HG02852 (cell line): ENCODE results near the gene HNRNPH3.
"Not testable (repeated sequence)": the region's sequence is repeated elsewhere in the genome, so short reads cannot be mapped to it uniquely, and the experiment has no call there.

Experiments used
- ATAC-seq: cut with Tn5 transposase; IDR thresholded peaks from one replicate; pipeline ENCODE4 v1.9.1; 2021; ENCODE audit warnings: mild to moderate bottlenecking, moderate library complexity; ENCODE audit not compliant: unreplicated experiment

HNRNPH3 gene, protein sequence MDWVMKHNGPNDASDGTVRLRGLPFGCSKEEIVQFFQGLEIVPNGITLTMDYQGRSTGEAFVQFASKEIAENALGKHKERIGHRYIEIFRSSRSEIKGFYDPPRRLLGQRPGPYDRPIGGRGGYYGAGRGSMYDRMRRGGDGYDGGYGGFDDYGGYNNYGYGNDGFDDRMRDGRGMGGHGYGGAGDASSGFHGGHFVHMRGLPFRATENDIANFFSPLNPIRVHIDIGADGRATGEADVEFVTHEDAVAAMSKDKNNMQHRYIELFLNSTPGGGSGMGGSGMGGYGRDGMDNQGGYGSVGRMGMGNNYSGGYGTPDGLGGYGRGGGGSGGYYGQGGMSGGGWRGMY

DNA sequence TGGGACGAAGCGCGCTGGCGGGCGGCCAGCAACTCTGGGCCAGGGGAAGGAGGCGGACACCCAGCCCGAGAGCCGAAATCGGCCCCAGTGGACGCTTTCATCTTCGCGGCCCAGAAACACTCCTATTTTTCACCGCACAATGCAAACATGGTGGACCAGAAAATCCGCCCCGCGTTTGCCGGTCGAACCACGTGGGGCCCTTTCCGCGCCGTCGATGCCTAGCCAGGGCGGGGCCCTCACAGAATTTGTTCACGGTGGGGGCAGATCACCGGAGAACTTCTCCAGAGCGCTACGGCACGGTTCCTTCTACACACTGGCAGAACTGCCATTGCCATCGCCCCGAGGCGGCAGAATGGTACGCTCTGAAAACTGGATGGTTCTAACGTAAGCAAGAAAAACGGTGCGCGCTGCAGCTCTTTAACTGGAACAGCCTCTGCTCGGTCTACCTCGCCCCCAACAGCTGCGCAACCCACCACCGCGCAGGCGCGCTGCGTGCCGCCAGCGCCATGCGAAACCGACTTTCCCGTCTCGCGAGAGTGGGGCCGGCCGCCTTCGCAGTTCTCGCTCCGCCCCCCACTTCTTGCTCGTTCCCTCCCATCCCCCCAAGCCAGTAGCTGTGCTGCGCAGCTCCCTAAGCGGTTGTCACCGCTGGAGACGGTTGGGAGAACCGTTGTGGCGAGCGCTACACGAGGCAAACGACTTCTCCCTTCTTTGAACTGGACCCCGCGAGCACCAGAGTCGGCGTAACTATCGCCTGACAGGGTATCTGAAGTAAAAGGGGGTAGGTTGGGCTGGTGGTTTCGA is at the start of gene HNRNPH3:
Gene HNRNPH3 (plus strand): TSS at position 610 of the 804 bp plus-strand sequence. CDS start 5,158 bp downstream, outside the sequence.
- ATAC-seq: peak; percentile 69

DNA sequence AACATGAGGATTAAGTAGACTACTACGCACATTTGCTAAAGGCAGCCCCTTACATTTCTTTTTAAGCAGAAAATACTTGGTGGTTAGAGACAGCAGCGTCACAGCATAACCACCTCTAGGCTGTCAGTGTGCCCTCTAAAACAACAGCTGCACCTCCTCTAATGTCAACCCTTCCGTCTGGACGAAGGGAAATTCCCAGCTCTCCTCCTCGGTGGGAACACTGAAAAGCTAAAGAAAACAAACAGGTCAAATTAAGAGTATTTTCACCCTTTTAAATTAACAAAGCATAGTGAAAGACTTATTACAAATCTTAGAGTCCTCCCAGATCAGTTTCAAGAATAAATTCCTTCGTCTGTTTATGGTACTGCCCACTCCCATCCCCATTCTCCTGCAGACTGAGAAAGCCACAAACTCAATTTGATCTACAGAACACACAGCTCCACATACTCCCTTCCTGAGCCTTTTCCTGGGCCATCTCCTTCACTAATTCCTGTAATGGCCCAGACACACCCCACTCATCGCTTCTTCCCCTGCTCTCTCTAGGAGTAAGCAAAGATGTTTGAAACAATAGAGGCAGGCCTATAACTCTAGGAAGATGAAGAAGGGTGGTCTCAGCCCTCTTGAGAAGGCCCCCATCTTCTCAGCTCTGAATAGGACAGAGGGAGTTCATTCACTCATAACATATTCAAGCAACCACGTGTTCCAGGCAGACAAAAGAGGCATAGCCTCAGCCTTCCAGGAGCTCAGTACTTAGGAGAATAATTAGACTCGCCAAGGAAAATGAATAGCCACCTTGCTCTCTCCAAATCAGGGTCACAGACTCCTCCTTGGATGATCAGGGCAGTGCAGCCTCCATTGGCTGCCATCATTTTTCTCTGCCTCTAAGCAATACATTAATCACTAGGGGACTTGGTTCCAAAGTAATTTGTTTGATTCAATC is 47.5 kb upstream of the HNRNPH3 start:
- ATAC-seq: no peak

DNA sequence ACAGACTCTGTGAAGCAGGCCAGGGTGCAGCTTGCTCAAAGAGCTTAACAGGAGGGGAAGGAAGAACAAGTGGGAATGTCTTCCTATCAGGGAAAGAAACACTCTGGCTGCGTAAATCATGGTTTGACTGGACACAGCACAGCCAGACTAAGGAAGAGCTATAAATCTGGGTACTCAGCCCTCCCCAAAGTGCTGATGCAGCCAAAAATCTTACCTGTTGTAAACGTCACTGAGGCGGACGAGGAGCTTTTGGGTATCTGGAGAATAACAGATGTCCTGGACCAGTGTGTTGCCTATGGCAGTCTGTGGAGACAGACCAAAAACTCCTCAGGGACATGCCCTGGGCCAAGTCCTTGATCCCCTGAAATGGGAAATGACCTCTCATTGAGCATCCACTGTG is 43.1 kb upstream of the HNRNPH3 start:
- no peak for ATAC-seq

DNA sequence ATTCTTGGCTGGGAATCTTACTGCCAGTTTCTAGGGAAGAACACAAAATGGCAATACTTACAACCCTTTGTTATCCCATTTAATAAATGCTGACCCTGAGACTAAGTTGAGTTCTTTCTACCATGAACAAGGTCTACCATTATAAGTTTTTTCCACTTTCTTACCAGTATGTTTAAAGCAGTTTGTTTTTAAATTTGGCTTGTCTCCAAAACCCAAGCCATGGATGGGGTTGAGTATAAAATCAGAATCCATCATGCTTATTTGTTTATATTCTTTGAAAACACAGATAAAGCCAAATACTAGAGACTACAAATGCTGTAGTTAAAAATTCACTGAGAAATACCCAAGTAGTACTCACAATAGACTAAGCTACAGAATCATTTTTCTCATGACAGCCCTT is 41.1 kb upstream of the HNRNPH3 start:
- ATAC-seq: no peak

DNA sequence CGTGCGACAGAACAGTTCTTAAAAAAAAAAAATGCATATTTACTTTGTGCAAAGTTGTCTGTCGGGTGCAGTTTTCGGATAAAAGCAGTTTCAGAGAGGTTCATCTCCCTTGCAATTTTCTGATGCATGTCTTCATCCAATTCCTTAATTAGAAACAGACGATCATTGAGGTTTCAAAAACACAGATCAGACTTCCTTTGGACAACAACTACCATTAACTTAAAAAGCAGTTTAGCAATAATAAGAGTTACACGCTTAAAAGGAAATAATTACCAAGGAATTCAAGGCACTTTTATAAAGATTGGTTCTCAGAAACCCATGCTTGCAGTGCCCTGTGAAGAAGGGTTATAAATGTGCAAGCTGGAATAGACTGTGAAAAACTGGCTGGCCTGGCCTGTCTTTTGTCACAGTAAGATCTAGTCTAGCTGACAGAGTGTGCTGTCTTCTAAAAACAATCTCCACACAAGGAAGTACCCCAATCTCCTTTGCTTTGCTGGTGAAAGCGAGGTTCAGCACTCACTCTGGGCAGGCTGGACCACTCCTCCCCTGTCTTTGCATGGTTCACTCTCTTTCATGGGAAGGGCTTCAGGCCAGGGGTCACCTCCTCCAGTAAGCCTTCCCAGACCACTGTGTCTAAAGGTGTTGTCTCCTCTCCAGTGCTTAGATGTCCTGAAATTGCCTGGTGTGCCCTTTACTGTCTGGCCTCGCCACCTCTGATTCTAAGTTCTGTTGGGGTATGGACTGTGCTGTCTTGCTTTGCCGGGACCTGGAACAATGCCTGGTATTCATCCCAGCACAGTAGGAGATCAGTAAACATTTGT is 34.8 kb upstream of the HNRNPH3 start:
- ATAC-seq: no peak

DNA sequence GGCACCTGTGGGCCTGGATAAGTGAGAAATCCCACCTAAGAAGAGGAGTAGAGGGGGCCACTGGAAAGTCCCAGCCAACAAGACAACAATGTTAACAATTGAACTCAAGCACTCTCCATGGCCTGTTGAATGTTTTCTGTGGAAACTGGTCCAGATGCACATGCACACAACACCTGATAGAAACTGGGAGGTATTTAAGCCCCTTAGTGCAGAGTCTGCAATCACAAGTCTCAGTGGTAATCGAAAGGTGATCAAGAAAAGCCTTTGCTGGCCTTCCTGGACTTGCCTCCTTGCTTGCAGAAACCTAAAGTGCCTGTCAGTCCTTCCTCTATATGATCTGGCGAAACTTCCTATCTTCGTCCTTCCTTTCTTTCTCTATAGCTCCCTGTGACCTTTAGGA is 30.6 kb upstream of the HNRNPH3 start:
- no peak for ATAC-seq

DNA sequence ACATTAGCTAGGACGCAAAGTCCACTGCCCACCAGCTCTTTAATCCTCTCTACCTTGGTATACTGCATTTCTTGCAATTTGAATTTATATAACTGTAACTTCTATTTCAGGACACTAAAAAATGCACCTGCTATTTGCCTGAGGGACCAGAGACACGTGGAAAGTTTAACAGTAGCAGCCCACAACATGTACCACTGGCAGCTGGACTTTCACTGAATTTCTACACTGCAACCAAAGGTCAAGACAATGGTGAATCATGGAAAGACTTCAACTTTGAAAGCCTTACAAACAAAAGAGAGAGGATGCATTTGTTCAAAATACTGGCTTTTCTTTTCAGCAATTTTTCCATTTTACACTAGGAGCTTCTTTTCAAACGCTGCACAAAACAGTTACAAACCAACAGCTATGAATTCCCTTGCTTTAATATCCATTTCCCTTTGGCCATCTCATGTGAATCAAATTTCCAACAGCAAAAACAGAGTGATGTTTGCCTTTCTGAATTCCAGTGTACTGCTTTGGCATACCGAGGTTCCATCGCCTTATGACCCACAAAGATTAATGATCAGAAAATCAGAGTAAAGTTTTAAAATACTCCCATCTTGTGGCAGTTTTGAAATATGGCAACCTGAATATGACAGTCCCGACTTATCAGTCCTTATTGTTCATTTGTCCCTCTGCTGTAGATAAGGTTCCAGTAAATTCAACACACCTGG is 29.9 kb upstream of the HNRNPH3 start:
- ATAC-seq: no peak

DNA sequence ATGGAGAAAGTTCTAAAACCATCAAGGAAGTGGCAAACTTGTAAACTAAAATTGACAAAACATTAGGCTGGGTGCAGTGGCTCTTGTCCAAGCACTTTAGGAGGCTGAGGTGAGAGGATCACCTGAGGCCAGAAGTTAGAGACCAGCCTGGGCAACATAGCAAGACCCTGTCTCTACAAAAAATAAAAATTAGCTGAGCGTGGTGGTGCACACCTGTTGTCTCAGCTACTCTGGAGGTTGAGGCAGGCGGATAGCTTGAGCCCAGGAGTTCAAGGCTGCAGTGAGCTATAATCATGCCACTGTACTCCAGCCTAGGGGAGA is 29.4 kb upstream of the HNRNPH3 start:
- ATAC-seq: no peak

DNA sequence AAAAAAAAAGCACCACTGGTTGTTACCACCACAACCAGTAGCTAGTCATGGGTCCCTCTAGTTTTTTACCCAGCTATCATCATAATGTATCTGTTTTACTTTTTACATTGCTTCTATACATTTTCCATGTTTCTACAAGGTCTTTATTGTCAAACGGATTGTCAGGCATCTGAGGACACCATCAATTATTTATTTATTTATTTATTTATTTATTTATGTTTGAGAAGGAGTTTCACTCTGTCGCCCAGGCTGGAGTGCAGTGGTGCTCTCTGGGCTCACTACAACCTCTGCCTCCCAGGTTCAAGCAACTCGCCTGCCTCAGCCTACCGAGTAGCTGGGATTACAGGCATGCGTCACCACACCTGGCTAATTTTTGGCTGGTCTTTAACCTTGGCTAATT is 29.0 kb upstream of the HNRNPH3 start:
- no peak for ATAC-seq

DNA sequence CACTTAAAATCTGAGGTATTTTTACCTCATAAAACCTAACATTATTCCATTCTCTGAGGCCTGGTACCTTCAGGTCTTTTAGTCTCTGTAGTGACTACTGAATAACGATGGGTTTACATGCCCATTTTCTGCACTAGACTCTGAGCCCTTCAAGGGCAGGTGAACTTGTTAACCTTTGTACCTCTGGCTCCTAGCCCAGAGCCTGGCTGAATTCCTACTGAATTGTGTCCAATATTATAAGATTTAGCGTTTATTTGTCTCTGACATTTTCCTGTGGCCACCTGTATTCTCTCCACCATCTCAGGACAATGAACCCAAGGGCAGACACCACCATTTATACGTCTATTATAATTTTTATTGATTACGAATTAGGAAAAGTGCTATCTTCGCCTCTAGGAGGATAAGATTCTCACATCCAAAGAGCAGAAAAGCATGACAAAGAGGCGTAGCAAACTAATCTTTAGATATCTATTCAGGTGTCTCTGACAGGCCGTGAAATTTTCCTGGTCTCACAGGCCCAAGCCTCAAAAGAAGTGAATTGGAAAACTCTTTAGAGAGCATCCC is 27.9 kb upstream of the HNRNPH3 start:
- no peak for ATAC-seq

DNA sequence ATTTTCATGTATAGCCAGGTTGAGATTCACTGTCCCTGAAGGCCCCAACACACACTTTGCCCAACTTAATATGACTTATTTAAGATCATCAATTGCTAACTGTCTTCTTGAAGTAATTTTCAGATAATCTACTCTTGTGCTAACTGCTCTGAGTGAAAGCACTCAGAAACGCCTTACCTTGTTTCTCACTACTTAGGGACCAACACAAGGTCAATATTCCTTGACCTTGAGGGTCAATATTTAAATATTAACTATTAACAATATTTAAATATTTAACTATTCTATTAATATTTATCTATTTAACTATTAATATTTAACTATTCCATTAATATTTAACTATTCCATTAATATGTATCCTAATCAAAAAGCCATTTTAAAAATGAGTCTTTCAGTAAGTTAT is 26.0 kb upstream of the HNRNPH3 start:
- no peak for ATAC-seq

DNA sequence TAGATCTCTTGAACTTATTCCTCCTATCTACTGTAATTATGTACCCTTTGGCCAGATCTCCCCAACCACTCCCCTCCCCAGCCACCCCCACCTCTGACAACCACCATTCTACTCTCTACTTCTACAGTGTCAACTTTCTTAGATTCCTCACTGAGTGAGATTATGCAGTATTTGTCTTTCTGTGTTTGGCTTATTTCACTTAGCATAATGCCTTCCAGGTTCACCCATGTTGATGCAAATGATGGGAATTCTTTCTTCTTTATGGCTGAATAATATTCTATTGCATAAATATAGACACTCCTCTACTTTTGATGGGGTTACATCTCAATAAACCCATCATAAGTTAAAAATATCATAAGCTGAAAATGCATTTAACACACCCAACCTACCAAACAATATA is 21.3 kb upstream of the HNRNPH3 start:
- no peak for ATAC-seq

DNA sequence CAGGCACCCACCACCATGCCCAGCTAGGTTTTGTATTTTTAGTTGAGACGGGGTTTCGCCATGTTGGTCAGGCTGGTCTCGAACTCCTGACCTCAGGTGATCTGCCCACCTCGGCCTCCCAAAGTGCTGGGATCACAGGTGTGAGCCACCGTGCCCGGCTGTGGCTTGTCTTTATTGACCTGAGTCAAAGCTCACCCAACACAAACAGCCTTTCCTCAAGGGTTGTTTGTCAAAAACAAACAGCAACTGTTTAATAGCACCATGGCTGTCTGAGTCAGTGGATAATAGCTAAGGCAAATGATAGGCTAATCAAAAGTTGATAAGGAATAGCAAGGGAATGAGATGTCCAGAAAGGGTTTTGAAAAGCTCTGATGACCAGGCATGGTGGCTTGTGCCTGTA is 16.9 kb upstream of the HNRNPH3 start:
- not testable (repeated sequence) for ATAC-seq

DNA sequence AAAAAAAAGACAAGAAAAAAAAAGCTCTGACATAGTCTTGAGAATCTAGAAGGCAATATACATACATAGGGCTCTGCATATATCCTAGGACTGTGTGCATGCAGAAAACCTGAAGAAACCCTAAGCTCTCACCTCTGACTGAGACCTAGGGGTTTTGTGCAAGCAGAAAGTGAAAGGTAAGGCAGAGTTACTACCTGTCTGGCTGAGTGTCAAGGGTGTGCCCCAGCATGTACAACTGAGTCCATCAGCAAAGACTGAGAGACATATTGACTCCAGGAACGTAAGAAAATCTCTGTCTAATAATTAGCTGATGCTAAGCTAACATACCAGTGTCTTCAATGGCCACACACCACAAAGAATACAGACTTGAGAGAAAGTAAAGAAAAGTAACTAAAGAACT is 16.3 kb upstream of the HNRNPH3 start:
- ATAC-seq: no peak

DNA sequence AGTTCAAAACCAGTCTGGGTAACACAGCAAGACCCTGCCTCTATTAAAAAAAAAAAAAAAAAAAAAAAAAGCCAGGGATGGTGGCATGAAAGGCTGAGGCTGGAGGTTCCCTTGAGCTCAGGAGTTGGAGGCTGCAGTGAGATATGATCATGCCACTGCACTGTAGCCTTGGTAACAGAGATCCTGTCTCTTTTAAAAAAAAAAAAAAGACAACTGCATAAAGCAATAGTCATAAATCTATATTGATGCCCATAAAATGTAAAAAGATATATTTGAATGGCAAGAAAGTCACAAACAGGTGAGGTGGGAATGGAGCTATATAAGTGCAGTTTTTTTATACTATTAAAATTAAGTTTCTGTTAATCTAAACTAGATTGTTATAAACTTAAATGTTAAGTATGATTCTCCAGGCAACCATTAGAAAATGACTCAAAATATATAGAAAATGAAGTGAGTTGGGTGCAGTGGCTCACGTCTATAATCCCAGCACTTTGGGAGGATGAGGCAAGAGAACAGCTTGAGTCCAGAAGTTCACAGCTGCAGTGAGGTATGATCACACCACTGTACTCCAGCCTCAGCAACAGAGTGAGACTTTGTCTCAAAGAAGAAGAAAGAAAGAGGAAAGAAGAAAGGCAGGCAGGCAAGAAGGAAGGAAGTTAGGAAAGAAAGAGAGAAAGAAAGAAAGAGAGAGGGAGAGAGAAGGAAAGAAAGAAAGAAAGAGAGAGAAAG is 13.4 kb upstream of the HNRNPH3 start:
- no peak for ATAC-seq

DNA sequence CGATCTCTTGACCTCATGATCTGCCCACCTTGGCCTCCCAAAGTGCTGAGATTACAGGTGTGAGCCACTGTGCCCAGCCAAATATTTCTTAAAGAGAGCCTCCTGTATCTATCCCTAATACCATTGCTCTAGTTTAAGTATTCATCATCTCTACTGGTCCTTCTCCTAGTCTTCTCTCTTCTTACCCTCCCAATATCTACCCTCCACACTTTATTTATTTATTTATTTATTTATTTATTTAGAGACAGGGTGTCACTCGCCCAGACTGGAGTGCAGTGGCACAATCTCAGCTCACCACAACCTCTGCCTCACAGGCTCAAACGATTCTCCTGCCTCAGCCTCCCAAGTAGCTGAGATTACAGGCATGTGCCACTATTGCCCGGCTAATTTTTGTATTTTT is 7.5 kb upstream of the HNRNPH3 start:
- not testable (repeated sequence) for ATAC-seq

DNA sequence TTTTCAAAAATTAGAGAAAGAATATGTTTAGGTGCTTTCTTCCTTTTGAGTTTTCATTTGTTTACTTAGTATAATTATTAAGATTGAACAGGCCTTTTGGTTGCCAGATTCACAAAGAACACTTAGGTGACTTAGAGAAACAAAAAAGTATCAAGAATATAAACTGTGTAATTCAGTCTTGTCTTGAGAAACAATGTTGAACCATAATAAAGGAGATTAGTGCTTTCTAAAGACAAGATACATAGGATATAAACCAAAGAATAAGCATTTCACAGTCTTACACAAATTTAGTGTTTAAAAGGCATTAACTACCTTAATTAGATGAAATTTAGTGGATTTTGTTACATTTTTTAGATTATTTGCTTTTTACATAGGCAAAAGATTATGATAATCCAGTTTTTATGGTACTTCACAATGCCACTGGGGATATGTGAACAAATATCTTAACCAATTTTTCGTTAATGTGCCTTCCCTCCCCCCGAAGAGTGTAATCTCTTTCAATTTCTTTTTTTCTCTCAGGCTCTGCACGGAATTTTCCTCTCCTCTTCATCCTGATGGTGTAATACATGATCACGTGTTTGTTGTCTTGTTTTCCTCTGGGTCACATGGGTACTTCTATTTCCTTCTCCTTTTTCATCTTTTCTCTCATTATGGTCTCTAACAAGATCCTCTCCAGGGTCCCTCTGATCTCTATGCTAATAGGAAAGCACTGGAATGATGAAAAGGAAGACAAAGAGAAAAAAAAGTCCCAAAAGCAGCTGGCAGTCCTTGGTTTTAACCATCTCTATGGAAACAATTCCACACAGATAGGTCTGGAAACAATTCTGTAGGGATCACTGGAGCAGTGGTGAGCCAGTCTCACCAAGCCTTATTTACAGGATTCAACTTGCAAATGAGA is 3.7 kb upstream of the HNRNPH3 start:
- ATAC-seq: no peak

DNA sequence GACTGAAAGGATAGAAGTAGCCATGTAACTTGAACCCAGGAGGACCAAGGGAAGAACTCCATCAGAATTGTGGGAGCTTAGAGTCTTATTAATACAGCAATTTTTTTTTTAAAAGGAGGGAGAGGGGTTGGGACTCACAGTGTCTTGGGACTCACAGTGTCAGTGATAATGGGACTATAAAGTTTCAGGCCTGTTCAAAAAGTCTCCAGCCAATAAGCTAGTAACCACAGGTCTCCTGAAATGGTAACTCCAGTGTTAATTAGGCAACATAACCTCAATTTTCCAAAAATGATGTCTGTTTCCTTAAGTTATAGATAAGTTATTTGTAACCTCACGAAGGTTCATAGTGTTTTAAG is 2.4 kb upstream of the HNRNPH3 start:
- no peak for ATAC-seq
